ENCODE results near the gene TMEM164. TPM values are rescaled to one million over a fixed set of nuclear protein-coding genes. Genes with fewer than 3 reads are reported as not detected.

TMEM164 gene
- total and polyA plus RNA-seq, 2 of the 4 experiments (the other 2 are of a cell fraction): 6.3 to 7.1 TPM

- no peak overlapping the region for H2AFZ ChIP-seq (replicated peaks; ENCODE audit: low read length, poor library complexity)
- H2BK5ac ChIP-seq (ENCODE audit: low read depth, low read length, poor library complexity, severe bottlenecking): no peak overlapping the region
- BruUV-seq (replicated peaks): no TSS peak
- no peak overlapping the region for H4K8ac ChIP-seq (ENCODE audit: low read depth in 2 of 2, low read length in 2 of 2)
- CTCF ChIA-PET: interaction anchor here (0.7 kb wide), 1 partner anchor 28 kb away, joined by 4 read pairs; no protein-coding TSS in a partner anchor
- H3K18ac ChIP-seq (ENCODE audit: low read depth, low read length): no peak overlapping the region
- ATAC-seq (ENCODE audit: low read depth): no peak
- no peak overlapping the region for H2BK15ac ChIP-seq (ENCODE audit: low read depth, low read length)
- TF ChIP-seq BHLHE40 (IDR thresholded peaks at IDR 0.05; ENCODE audit: low read depth, low read length) (no peak), NFE2L2 (IDR thresholded peaks at IDR 0.05; ENCODE audit: low read depth, low read length) (no peak), FOS (IDR thresholded peaks at IDR 0.05; ENCODE audit: low read depth, low read length) (no peak), MXI1 (IDR thresholded peaks at IDR 0.05; ENCODE audit: borderline replicate concordance, low read depth, low read length) (no peak), ELK1 (IDR thresholded peaks at IDR 0.05; ENCODE audit: borderline replicate concordance, low read depth, low read length) (no peak), CTCF (conservative IDR thresholded peaks at IDR 0.05; ENCODE audit: low read depth, low read length) (no peak), MAFK (IDR thresholded peaks at IDR 0.05; ENCODE audit: low read depth, low read length) (no peak), CEBPB (IDR thresholded peaks at IDR 0.05; ENCODE audit: low read depth, low read length) (no peak), USF2 (IDR thresholded peaks at IDR 0.05; ENCODE audit: low read depth, low read length) (no peak), POLR2A (IDR thresholded peaks at IDR 0.05; ENCODE audit: low read depth, low read length) (no peak), CHD1 (IDR thresholded peaks at IDR 0.05; ENCODE audit: low read depth, low read length) (no peak), SMC3 (IDR thresholded peaks at IDR 0.05; ENCODE audit: low read depth, low read length) (no peak), RAD21 (IDR thresholded peaks at IDR 0.05; ENCODE audit: low read length) (no peak), RCOR1 (IDR thresholded peaks at IDR 0.05; ENCODE audit: insufficient replicate concordance, low read length) (no peak), RFX5 (IDR thresholded peaks at IDR 0.05; ENCODE audit: low read depth, low read length) (no peak)
- H3K27me3 ChIP-seq (ENCODE audit: control insufficient read depth, insufficient read depth, low read length): no peaks in the 10 kb centered on the region; the same call in none of the 2 replicates
- no peak overlapping the region for H2AK5ac ChIP-seq (ENCODE audit: low read depth, low read length)
- WGBS, 2 experiments (ENCODE audit: extremely low coverage in 2 of 2, insufficient read length in 1 of 2): 50% methylated on average over 1 of the region's 2 CpGs; no CpG with 5 or more reads in 1 of the 2 experiments
- intact Hi-C loops (cut with micrococcal nuclease): no loop called here
- no peaks in the 10 kb centered on the region for H3K36me3 ChIP-seq (ENCODE audit: control insufficient read depth, insufficient read depth, low read length)
- no peak overlapping the region for H2BK120ac ChIP-seq (ENCODE audit: low read depth, low read length)
- H3K56ac ChIP-seq (ENCODE audit: extremely low read depth, insufficient read depth, low read length): no peak overlapping the region
- no peak overlapping the region for H3K9ac ChIP-seq (ENCODE audit: low read depth, low read length)
- no peak overlapping the region for H3K4me2 ChIP-seq (ENCODE audit: low read depth, low read length)
- POLR2A ChIA-PET (ENCODE audit: unreplicated experiment): no interaction called here
- H4K20me1 ChIP-seq (ENCODE audit: insufficient read depth, low read length): no peaks in the 10 kb centered on the region
- no peaks in the 10 kb centered on the region for H3K4me1 ChIP-seq (ENCODE audit: control insufficient read depth, insufficient read depth, low read length)
- no peak overlapping the region for H3K4me3 ChIP-seq (ENCODE audit: insufficient read depth, low read depth, low read length)
- H4K91ac ChIP-seq (ENCODE audit: insufficient read depth, low read depth, low read length): no peak overlapping the region
- H3K27ac ChIP-seq (ENCODE audit: insufficient read depth, low read length): no peak overlapping the region
- no peak overlapping the region for H3K23ac ChIP-seq (ENCODE audit: low read depth, low read length)
- in situ Hi-C loops (cut with MboI; ENCODE audit: low sequenced_read_pairs): no loop called here
- no peak overlapping the region for H3K4ac ChIP-seq (ENCODE audit: low read depth, low read length)
- H3K9me3 ChIP-seq (ENCODE audit: control insufficient read depth, insufficient read depth, low read length): no peaks in the 10 kb centered on the region
- H4K5ac ChIP-seq (ENCODE audit: low read depth, low read length): no peak overlapping the region
- no peak overlapping the region for H3K14ac ChIP-seq (replicated peaks; ENCODE audit: low read depth, low read length)
- no peak for DNase-seq
- no peak overlapping the region for H2AK9ac ChIP-seq (replicated peaks; ENCODE audit: low read depth, low read length, poor library complexity)
- H3K79me1 ChIP-seq (ENCODE audit: low read depth in 1 of 2, low read length in 2 of 2): no peaks in the 10 kb centered on the region
- dilution Hi-C loops (cut with HindIII; ENCODE audit: low sequenced_read_pairs, unreplicated experiment): no loop called here
- no peak overlapping the region for H2BK20ac ChIP-seq (ENCODE audit: low read depth, low read length)
- no peaks in the 10 kb centered on the region for H3K9me1 ChIP-seq (ENCODE audit: insufficient read depth, low read length)
These were observed 117.1 kb downstream of the TMEM164 start for GRCh38 chrX:110120025-110120424.

All from IMR-90 (cell line).